ENCODE measurements around the gene YJEFN3. TPM values are rescaled to one million over a fixed set of nuclear protein-coding genes. Genes with fewer than 3 reads are reported as not detected.

The YJEFN3 gene
- total RNA-seq, 1 experiment from 2014 or later: 11.1 TPM

GRCh38 chr19:19559931-19560330, 31.2 kb downstream of the YJEFN3 start (continued):
- no peak for TF ChIP-seq ZNF532 (CRISPR knock-in tag; IDR thresholded peaks at IDR 0.05; ENCODE audit: borderline replicate concordance)

- Mint-ChIP-seq H3K4me1 (peaks cover 10% of the 10 kb centered on the region), H3K36me3 (peaks cover 5% of the 10 kb centered on the region), H3K4me3 (no peak overlapping the region), H3K27ac (no peak overlapping the region), H3K9me3 (peaks cover 4% of the 10 kb centered on the region; the same call in 1 of the 2 replicates), H3K27me3 (ENCODE audit: low read depth) (no peaks in the 10 kb centered on the region)
- ChIA-PET POLR2A (no interaction called here), CTCF (interaction anchor here (1.0 to 3.5 kb wide), 6 partner anchors 8 to 58 kb away, joined by 3 to 18 read pairs (median 7); no protein-coding TSS in a partner anchor)
- ATAC-seq (no peak), DNase-seq (ENCODE audit: low spot score) (no peak)
- no peak for TF ChIP-seq ATF2 (CRISPR knock-in tag; IDR thresholded peaks at IDR 0.05; ENCODE audit: borderline replicate concordance, low read depth)
- no peak for TF ChIP-seq NFE2L1 (CRISPR knock-in tag; IDR thresholded peaks at IDR 0.05)
- TF ChIP-seq ETV6 (CRISPR knock-in tag; IDR thresholded peaks at IDR 0.05): no peak
Observed at GRCh38 chr19:19561946-19562664, 33.4 kb downstream of the YJEFN3 start.

GRCh38 chr19:19562665-19563347, 34.1 kb downstream of the YJEFN3 start:
- peaks cover 10% of the 10 kb centered on the region for H3K4me1 Mint-ChIP-seq
- H3K27me3 Mint-ChIP-seq (ENCODE audit: low read depth): no peaks in the 10 kb centered on the region
- H3K4me3 Mint-ChIP-seq: no peak overlapping the region
- peaks cover 6% of the 10 kb centered on the region for H3K9me3 Mint-ChIP-seq
- POLR2A ChIA-PET: no interaction called here
- no peak for DNase-seq (ENCODE audit: low spot score)
- H3K36me3 Mint-ChIP-seq: peaks cover 5% of the 10 kb centered on the region
- ATAC-seq: peak; percentile 85
- TF ChIP-seq GTF2I (CRISPR knock-in tag; conservative IDR thresholded peaks at IDR 0.05) (no peak), ESRRA (CRISPR knock-in tag; IDR thresholded peaks at IDR 0.05; ENCODE audit: borderline replicate concordance) (no peak), ATF2 (CRISPR knock-in tag; IDR thresholded peaks at IDR 0.05; ENCODE audit: borderline replicate concordance, low read depth) (no peak)
- CTCF ChIA-PET: interaction anchor here (0.6 to 3.5 kb wide), 5 partner anchors 8 to 410 kb away, joined by 3 to 18 read pairs (median 11); no protein-coding TSS in a partner anchor
- no peak overlapping the region for H3K27ac Mint-ChIP-seq

- Mint-ChIP-seq H3K4me1 (peaks cover 10% of the 10 kb centered on the region), H3K27ac (no peak overlapping the region), H3K4me3 (no peak overlapping the region), H3K36me3 (peaks cover 5% of the 10 kb centered on the region), H3K9me3 (peaks cover 7% of the 10 kb centered on the region), H3K27me3 (ENCODE audit: low read depth) (no peaks in the 10 kb centered on the region)
- DNase-seq (ENCODE audit: low spot score) (no peak), ATAC-seq (no peak)
- ChIA-PET CTCF (interaction anchor here (0.6 to 3.5 kb wide), 3 partner anchors 9 to 409 kb away, joined by 3 to 18 read pairs (median 11); no protein-coding TSS in a partner anchor), POLR2A (no interaction called here)
- TF ChIP-seq ZNF317 (CRISPR knock-in tag; IDR thresholded peaks at IDR 0.05; ENCODE audit: borderline replicate concordance, low read depth) (no peak), FOXJ3 (CRISPR knock-in tag; IDR thresholded peaks at IDR 0.05; ENCODE audit: borderline replicate concordance) (no peak), TEAD4 (CRISPR knock-in tag; IDR thresholded peaks at IDR 0.05) (no peak), ZSCAN18 (CRISPR knock-in tag; IDR thresholded peaks at IDR 0.05) (no peak), ERG (CRISPR knock-in tag; IDR thresholded peaks at IDR 0.05) (no peak), SOX15 (CRISPR knock-in tag; IDR thresholded peaks at IDR 0.05) (no peak), CBFB (CRISPR knock-in tag; IDR thresholded peaks at IDR 0.05; ENCODE audit: low read depth) (no peak), EMX1 (CRISPR knock-in tag; IDR thresholded peaks at IDR 0.05) (no peak)
Observed at GRCh38 chr19:19563348-19563848, 34.7 kb downstream of the YJEFN3 start.
